Thoracic aorta (tissue), 2 donors: ENCODE measurements around the gene WRAP53. TPM values are rescaled to one million over a fixed set of nuclear protein-coding genes. Genes with fewer than 3 reads are reported as not detected.

ENCODE experiments used
- ATAC-seq: fragments of 150-250 bp; one replicate; pipeline ENCODE4 v1.8.0; 2017; ENCODE audit warnings: low read depth; ENCODE audit not compliant: insufficient number of reproducible peaks, low FRiP score
- DNase-seq: peaks from one replicate; pipeline ENCODE4 v3.0.0-alpha.2; 2020; ENCODE audit warnings: low spot score
- H3K27ac ChIP-seq, 2 donors: fragments of 200-600 bp; sonication (generic); 1 replicate in 1 of 2; 2 replicates in 1 of 2; pipeline ENCODE4 v1.5.1; 2016; ENCODE audit warnings: mild to moderate bottlenecking in 2 of 2, moderate library complexity in 2 of 2
- H3K27me3 ChIP-seq: fragments of 200-600 bp; sonication (generic); replicated peaks from 2 replicates; pipeline ENCODE4 v1.6.0; 2016; ENCODE audit warnings: mild to moderate bottlenecking; ENCODE audit not compliant: insufficient read depth
- H3K36me3 ChIP-seq: fragments of 200-600 bp; sonication (generic); one replicate; pipeline ENCODE4 v1.5.1; 2016
- H3K4me1 ChIP-seq, 2 donors: fragments of 200-600 bp; sonication (generic); 1 replicate in 1 of 2; 2 replicates in 1 of 2; pipeline versions ENCODE4 v1.5.1 to v1.6.0; 2016; ENCODE audit warnings: low read depth in 2 of 2, mild to moderate bottlenecking in 1 of 2; ENCODE audit not compliant: control insufficient read depth in 1 of 2
- H3K4me3 ChIP-seq: fragments of 200-600 bp; sonication (generic); 2 replicates; pipeline ENCODE4 v1.5.1; 2016; ENCODE audit warnings: mild to moderate bottlenecking
- H3K9me3 ChIP-seq: fragments of 200-600 bp; sonication (generic); 2 replicates; pipeline ENCODE4 v1.5.1; 2016
- total RNA-seq, 2 donors: library from RNA; depleted of rRNA; stranded (reverse); fragments of >200 nt; gene quantifications; one replicate each; pipeline versions ENCODE4 v1.1.0 to v1.2.3, GENCODE V29; 2016
- TF ChIP-seq, protein P1 (sequence below): fragments of 200-600 bp; sonication (generic); IDR thresholded peaks from one replicate; pipeline ENCODE4 v1.5.1; 2019; ENCODE audit warnings: antibody characterized with exemption

WRAP53 gene
- total RNA-seq, 2 donors from 2014 or later = 2.9 to 3.4 TPM

DNA sequence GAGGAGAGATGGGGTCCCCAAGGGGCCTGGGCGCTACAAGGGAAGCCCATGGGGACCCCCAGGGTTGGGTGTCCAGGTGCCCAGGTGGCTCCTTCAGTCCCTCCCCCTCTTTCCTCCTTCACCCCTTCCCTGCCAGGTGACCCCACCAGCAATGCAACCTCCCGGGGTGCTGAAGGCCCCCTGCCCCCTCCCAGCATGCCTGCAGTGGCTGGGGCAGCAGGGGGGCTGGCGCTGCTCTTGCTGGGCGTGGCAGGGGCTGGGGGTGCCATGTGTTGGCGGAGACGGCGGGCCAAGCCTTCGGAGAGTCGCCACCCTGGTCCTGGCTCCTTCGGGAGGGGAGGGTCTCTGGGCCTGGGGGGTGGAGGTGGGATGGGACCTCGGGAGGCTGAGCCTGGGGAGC lies 20.8 kb downstream of the WRAP53 start:
- Histone ChIP-seq H3K27me3 (peaks cover 8% of the 10 kb centered on the region), H3K4me3 (no peak overlapping the region), H3K27ac (no peak overlapping the region), H3K9me3 (no peaks in the 10 kb centered on the region), H3K4me1 (peaks cover 7 to 15% of the 10 kb centered on the region in 2 donors), H3K36me3 (no peaks in the 10 kb centered on the region)
- ATAC-seq = no peak
- TF ChIP-seq, protein P1, sequence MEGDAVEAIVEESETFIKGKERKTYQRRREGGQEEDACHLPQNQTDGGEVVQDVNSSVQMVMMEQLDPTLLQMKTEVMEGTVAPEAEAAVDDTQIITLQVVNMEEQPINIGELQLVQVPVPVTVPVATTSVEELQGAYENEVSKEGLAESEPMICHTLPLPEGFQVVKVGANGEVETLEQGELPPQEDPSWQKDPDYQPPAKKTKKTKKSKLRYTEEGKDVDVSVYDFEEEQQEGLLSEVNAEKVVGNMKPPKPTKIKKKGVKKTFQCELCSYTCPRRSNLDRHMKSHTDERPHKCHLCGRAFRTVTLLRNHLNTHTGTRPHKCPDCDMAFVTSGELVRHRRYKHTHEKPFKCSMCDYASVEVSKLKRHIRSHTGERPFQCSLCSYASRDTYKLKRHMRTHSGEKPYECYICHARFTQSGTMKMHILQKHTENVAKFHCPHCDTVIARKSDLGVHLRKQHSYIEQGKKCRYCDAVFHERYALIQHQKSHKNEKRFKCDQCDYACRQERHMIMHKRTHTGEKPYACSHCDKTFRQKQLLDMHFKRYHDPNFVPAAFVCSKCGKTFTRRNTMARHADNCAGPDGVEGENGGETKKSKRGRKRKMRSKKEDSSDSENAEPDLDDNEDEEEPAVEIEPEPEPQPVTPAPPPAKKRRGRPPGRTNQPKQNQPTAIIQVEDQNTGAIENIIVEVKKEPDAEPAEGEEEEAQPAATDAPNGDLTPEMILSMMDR = no peak
- DNase-seq = no peak

DNA sequence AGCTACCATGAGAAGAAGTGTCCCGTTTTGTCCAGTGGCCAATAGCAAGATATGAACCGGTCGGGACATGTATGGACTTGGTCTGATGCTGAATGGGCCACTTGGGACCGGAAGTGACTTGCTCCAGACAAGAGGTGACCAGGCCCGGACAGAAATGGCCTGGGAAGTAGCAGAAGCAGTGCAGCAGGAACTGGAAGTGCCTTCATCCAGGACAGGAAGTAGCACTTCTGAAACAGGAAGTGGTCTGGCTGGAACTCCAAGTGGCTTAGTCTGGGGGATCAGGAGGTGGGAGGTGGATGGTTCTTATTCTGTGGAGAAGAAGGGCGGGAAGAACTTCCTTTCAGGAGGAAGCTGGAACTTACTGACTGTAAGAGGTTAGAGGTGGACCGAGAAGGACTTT lies 22.0 kb downstream of the WRAP53 start:
- Histone ChIP-seq H3K9me3 (no peaks in the 10 kb centered on the region), H3K4me1 (peaks cover 0 to 2% of the 10 kb centered on the region in 2 donors), H3K27me3 (no peaks in the 10 kb centered on the region), H3K36me3 (no peaks in the 10 kb centered on the region), H3K4me3 (no peak overlapping the region), H3K27ac (no peak overlapping the region)
- DNase-seq (no peak), ATAC-seq (no peak)
- TF ChIP-seq, protein P1 = no peak

DNA sequence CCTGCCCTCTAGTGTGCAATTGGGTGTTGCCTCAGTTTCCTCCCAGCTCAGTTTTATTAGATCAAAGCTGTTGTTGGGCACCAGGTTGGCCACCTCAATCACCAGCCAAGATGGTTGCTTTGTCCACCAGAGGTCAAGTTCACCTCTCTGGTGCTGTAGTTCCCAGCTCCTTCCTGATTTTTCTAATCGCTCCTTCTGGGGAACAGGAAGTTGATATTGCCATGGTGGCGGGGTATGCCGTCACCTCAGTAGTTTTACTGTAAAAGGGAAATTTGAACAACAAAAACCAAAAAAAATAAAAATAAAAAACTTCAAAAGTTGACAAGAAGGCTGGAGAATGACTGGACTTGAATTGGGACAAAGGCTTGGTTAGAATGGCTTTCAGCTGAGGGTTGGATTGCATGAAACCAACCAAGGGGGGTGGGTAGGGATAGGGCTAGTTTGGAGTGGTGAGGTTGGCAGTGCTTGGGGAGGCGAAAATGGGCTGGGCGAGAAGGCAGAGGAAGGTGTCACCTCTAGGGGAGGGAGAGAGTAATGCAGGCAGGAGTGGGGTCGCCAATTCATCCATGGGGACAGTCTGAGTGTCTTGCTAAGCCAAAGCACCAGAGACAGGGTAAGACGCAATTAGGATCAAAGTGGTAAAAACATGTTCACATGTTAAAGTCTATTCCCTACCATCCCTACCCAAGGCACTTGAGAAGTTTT lies 22.9 kb downstream of the WRAP53 start:
- DNase-seq (no peak), ATAC-seq (no peak)
- Histone ChIP-seq H3K4me3 (no peak overlapping the region), H3K9me3 (no peaks in the 10 kb centered on the region), H3K27ac (no peak overlapping the region), H3K36me3 (no peaks in the 10 kb centered on the region), H3K27me3 (no peaks in the 10 kb centered on the region), H3K4me1 (peaks cover 0 to 2% of the 10 kb centered on the region in 2 donors)
- TF ChIP-seq, protein P1 = no peak

DNA sequence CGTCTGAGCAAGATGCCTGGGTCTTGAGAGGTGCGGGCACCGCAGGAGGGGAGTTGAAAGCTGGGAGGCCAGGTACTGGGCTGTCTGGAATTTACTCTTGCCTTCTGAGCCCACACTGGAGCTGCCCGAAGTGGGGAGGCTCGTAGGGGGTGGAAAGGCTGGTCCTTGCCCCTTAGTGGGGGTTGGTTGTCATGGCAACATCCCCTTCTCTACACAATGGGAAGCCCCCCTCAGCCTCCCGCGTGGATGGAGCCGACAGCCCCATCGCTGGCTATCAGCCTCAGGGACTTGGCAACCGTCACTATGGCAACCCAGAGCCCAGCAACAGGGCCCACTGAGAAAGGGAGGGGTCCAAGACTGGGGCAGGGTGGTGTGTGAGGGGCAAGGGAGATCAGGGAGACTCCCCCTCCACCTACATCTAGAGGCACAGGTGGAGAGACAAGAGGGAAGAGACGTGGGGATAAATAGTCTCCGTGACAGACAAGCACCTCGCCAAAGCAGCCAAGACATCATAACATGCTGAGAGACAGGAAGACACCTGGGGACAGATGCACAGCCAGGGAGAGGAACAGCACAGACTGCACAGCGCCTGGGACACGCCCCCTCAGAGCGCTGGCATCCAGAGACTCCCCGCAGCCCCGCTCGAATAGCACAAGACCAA lies 24.0 kb downstream of the WRAP53 start:
- peak overlapping the region in 1 of 2 donors; percentile 17 for H3K27ac ChIP-seq
- H3K4me3 ChIP-seq = no peak overlapping the region
- H3K4me1 ChIP-seq = peaks cover 6 to 11% of the 10 kb centered on the region in 2 donors
- DNase-seq = no peak
- ATAC-seq = no peak
- no peaks in the 10 kb centered on the region for H3K27me3 ChIP-seq
- TF ChIP-seq, protein P1 = no peak
- no peaks in the 10 kb centered on the region for H3K9me3 ChIP-seq
- no peaks in the 10 kb centered on the region for H3K36me3 ChIP-seq

GRCh38 chr17:7713782-7714181 lies 25.5 kb downstream of the WRAP53 start:
- TF ChIP-seq, protein P1 = no peak
- no peak for DNase-seq
- H3K4me1 ChIP-seq = peaks cover 9 to 17% of the 10 kb centered on the region in 2 donors
- no peaks in the 10 kb centered on the region for H3K36me3 ChIP-seq
- no peak overlapping the region for H3K27ac ChIP-seq
- H3K9me3 ChIP-seq = no peaks in the 10 kb centered on the region
- ATAC-seq = no peak
- no peaks in the 10 kb centered on the region for H3K27me3 ChIP-seq
- H3K4me3 ChIP-seq = no peak overlapping the region
